ENCODE data around the gene CDH24. TPM values are rescaled to one million over a fixed set of nuclear protein-coding genes. Genes with fewer than 3 reads are reported as not detected.

CDH24 gene
- total RNA-seq, 1 experiment from 2014 or later = 14.8 TPM

DNA sequence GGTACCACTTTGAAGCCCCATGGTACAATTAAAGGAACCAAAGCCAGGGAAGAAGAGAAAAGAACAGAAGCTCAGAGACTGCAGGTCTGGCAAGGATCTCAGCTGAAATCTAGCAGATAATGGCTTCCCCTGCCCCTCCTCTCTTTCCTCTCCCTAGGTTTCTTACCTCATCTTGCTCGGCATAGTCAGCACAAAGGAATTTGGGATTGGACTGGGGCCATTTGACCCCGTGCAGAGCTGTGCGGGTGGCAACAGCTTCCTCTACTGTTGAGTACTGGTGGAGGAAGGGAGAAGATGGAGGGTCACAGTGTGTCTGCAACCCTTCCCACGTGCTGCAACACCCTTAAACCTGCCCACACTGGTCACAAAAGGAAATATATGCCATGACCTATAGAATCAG, 4.7 kb upstream of the CDH24 start:
- Histone ChIP-seq H2AFZ (ENCODE audit: low read length) (no peak overlapping the region), H3K27ac (ENCODE audit: low read length) (no peak overlapping the region), H3K4me3 (ENCODE audit: low read length) (no peak overlapping the region), H3K4me2 (ENCODE audit: low read length) (peak overlapping the region; percentile 14; the same call in 1 of the 2 replicates), H4K20me1 (ENCODE audit: low read length) (peaks cover 14% of the 10 kb centered on the region; the same call in 1 of the 2 replicates), H3K4me1 (ENCODE audit: insufficient read depth, low read length) (peaks cover 25% of the 10 kb centered on the region), H3K9ac (ENCODE audit: low read length) (no peak overlapping the region), H3K9me2 (replicated peaks; ENCODE audit: low read length) (no peaks in the 10 kb centered on the region), H3F3A (ENCODE audit: low read length, unreplicated experiment) (peaks cover 15% of the 10 kb centered on the region), H3K27me3 (ENCODE audit: low read length) (no peaks in the 10 kb centered on the region), H3K79me2 (ENCODE audit: low read length) (peaks cover 19% of the 10 kb centered on the region), H3K9me3 (ENCODE audit: low read length) (no peaks in the 10 kb centered on the region), H3K36me3 (ENCODE audit: low read depth, low read length) (peaks cover 61% of the 10 kb centered on the region)
- intact Hi-C loops (cut with micrococcal nuclease) = loop anchor here (5.0 kb wide), 1 partner anchor 505 kb away; no protein-coding TSS in a partner anchor
- DNase-seq (peak; percentile 96), ATAC-seq (peak; percentile 37)
- POLR2A ChIA-PET (ENCODE audit: unreplicated experiment) = interaction anchor here (0.5 kb wide), 1 partner anchor 20 kb away, joined by 3 read pairs; no protein-coding TSS in a partner anchor
- CTCF ChIA-PET = interaction anchor here (1.2 to 2.0 kb wide), 3 partner anchors 10 to 76 kb away, joined by 4 to 7 read pairs (median 4); partner anchors contain the start of genes ACIN1 and C14orf119
- no peak for TF ChIP-seq EZH2 (IDR thresholded peaks at IDR 0.05; ENCODE audit: low read length, unreplicated experiment)
- TF ChIP-seq, protein P1, sequence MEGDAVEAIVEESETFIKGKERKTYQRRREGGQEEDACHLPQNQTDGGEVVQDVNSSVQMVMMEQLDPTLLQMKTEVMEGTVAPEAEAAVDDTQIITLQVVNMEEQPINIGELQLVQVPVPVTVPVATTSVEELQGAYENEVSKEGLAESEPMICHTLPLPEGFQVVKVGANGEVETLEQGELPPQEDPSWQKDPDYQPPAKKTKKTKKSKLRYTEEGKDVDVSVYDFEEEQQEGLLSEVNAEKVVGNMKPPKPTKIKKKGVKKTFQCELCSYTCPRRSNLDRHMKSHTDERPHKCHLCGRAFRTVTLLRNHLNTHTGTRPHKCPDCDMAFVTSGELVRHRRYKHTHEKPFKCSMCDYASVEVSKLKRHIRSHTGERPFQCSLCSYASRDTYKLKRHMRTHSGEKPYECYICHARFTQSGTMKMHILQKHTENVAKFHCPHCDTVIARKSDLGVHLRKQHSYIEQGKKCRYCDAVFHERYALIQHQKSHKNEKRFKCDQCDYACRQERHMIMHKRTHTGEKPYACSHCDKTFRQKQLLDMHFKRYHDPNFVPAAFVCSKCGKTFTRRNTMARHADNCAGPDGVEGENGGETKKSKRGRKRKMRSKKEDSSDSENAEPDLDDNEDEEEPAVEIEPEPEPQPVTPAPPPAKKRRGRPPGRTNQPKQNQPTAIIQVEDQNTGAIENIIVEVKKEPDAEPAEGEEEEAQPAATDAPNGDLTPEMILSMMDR (conservative IDR thresholded peaks at IDR 0.05; ENCODE audit: low read depth, low read length) = no peak
- TF ChIP-seq EZH2phosphoT487 (IDR thresholded peaks at IDR 0.05; ENCODE audit: borderline replicate concordance, low read length) = no peak
- BruUV-seq (replicated peaks) = no TSS peak

DNA sequence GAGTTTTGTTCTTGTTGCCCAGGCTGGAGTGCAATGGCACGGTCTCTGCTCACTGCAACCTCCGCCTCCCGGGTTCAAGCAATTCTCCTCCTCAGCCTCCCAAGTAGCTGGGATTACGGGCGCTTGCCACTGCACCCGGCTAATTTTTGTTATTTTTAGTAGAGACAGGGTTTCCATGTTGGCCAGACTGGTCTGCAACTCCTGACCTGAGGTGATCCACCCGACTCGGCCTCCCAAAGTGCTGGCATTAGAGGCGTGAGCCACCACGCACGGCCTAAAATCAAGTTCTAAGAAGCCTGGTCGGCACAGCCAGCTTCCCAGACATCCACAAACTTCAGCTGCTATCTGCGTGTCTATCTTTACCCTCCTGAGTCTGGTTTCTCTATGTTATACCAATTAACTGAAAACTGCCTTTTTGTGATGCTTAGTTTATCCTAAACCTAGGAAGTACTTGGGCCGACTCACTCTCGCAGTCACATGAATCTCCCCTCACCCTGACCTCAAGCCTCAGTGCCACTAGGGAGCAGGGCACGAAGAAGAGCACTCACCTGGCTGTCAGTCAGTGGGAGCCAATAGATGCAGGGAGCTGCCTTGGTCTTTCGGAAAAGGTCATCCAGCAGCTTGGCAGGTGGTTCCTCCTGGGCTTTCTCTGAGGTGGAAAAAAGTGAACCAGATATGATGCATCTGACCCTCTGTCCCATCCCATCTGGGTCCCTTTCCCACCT, 3.4 kb upstream of the CDH24 start:
- Histone ChIP-seq H4K20me1 (ENCODE audit: low read length) (peaks cover 2% of the 10 kb centered on the region; the same call in 1 of the 2 replicates), H3K79me2 (ENCODE audit: low read length) (peaks cover 7% of the 10 kb centered on the region), H3F3A (ENCODE audit: low read length, unreplicated experiment) (peaks cover 15% of the 10 kb centered on the region), H3K4me1 (ENCODE audit: insufficient read depth, low read length) (peaks cover 32% of the 10 kb centered on the region), H3K9me3 (ENCODE audit: low read length) (no peaks in the 10 kb centered on the region), H3K27ac (ENCODE audit: low read length) (no peak overlapping the region), H3K4me2 (ENCODE audit: low read length) (no peak overlapping the region), H3K27me3 (ENCODE audit: low read length) (no peaks in the 10 kb centered on the region), H3K9me2 (replicated peaks; ENCODE audit: low read length) (no peaks in the 10 kb centered on the region), H3K9ac (ENCODE audit: low read length) (no peak overlapping the region), H3K4me3 (ENCODE audit: low read length) (no peak overlapping the region), H3K36me3 (ENCODE audit: low read depth, low read length) (peaks cover 48% of the 10 kb centered on the region), H2AFZ (ENCODE audit: low read length) (no peak overlapping the region)
- no peak for ATAC-seq
- intact Hi-C loops (cut with micrococcal nuclease) = loop anchor here (5.0 kb wide), 1 partner anchor 503 kb away; no protein-coding TSS in a partner anchor
- no peak for DNase-seq
- no TSS peak for BruUV-seq (replicated peaks)
- ChIA-PET CTCF (no interaction called here), POLR2A (ENCODE audit: unreplicated experiment) (no interaction called here)
- TF ChIP-seq, protein P1 (conservative IDR thresholded peaks at IDR 0.05; ENCODE audit: low read depth, low read length) = no peak
- TF ChIP-seq EZH2phosphoT487 (IDR thresholded peaks at IDR 0.05; ENCODE audit: borderline replicate concordance, low read length) (no peak), EZH2 (IDR thresholded peaks at IDR 0.05; ENCODE audit: low read length, unreplicated experiment) (no peak)

All from PC-3 (cell line).